ENCODE data around the gene MTHFSD. TPM values are rescaled to one million over a fixed set of nuclear protein-coding genes. Genes with fewer than 3 reads are reported as not detected.

Gene MTHFSD
- total RNA-seq, 1 experiment from 2014 or later = 4.7 TPM

- H4K91ac ChIP-seq (ENCODE audit: insufficient read length, low read depth, low read length) = no peak overlapping the region
- no peak overlapping the region for H3K18ac ChIP-seq (ENCODE audit: insufficient read length, low read depth, low read length)
- no peak overlapping the region for H3K56ac ChIP-seq (ENCODE audit: insufficient read length, low read depth, low read length)
- peaks cover 93% of the 10 kb centered on the region for H3K27me3 Mint-ChIP-seq (ENCODE audit: low read depth)
- peaks cover 87% of the 10 kb centered on the region for H3K27me3 ChIP-seq (ENCODE audit: insufficient read depth, low read length)
- peaks cover 35 to 45% of the 10 kb centered on the region in 2 experiments for H3K4me1 Mint-ChIP-seq
- H3K4me1 ChIP-seq (ENCODE audit: insufficient read depth, low read length) = peaks cover 11% of the 10 kb centered on the region; the same call in 1 of the 2 replicates
- DNase-seq = peak; percentile 31
- H3K27ac ChIP-seq (ENCODE audit: insufficient read length, low read depth, low read length) = no peak overlapping the region
- H3K23ac ChIP-seq (ENCODE audit: insufficient read length, low read depth, low read length) = no peak overlapping the region
- H3K36me3 Mint-ChIP-seq (ENCODE audit: insufficient read depth in 1 of 3, low read depth in 3 of 3) = no peaks in the 10 kb centered on the region; a peak in 1 of 7 replicates
- whole genome bisulfite sequencing (ENCODE audit: extremely low coverage, insufficient read length, low lambda C conversion rate) = no CpG with 5 or more reads among the region's 33 CpGs
- H3K14ac ChIP-seq (ENCODE audit: insufficient read depth, low read length) = no peak overlapping the region
- no peaks in the 10 kb centered on the region for H3K79me2 ChIP-seq (ENCODE audit: insufficient read depth, low read length)
- peaks cover 2 to 3% of the 10 kb centered on the region in 2 experiments; a peak in 2 of 5 replicates for H3K9me3 Mint-ChIP-seq
- no peak overlapping the region for H4K5ac ChIP-seq (ENCODE audit: insufficient read length, low read depth, low read length)
- no peak overlapping the region for H4K8ac ChIP-seq (replicated peaks; ENCODE audit: insufficient read length, low read depth, low read length)
- no peak overlapping the region for H2BK12ac ChIP-seq (ENCODE audit: insufficient read length, low read depth, low read length)
- H2AFZ ChIP-seq (ENCODE audit: low read length) = no peak overlapping the region
- H3K9ac ChIP-seq (ENCODE audit: extremely low read depth, insufficient read length, low read length) = no peak overlapping the region
- no peak for TF ChIP-seq CTCF (conservative IDR thresholded peaks at IDR 0.05)
- no peak overlapping the region for H2BK20ac ChIP-seq (ENCODE audit: low read depth, low read length, poor library complexity, severe bottlenecking)
- no peak overlapping the region for H2BK15ac ChIP-seq (ENCODE audit: low read depth, low read length)
- peaks cover 13% of the 10 kb centered on the region for H3K23me2 ChIP-seq (ENCODE audit: insufficient read length, low read depth, low read length, poor library complexity, severe bottlenecking)
- peak overlapping the region; percentile 25 to 63; a peak in 4 of 5 replicates for H3K4me3 Mint-ChIP-seq
- H3K27ac Mint-ChIP-seq = no peak overlapping the region
- no peak overlapping the region for H3T11ph ChIP-seq (ENCODE audit: low read length)
- H4K20me1 ChIP-seq (ENCODE audit: control insufficient read depth, insufficient read depth, insufficient read length) = no peaks in the 10 kb centered on the region
- no peak overlapping the region for H3K4ac ChIP-seq (ENCODE audit: low read depth, low read length)
- no peaks in the 10 kb centered on the region for H3K9me3 ChIP-seq (ENCODE audit: control insufficient read depth, low read depth, low read length)
- no peak overlapping the region for H2BK120ac ChIP-seq (ENCODE audit: low read depth, low read length, poor library complexity, severe bottlenecking)
- no peak overlapping the region for H2AK5ac ChIP-seq (ENCODE audit: insufficient read length, low read length)
- H3K79me1 ChIP-seq (ENCODE audit: insufficient read depth, low read depth, low read length, poor library complexity, severe bottlenecking) = no peaks in the 10 kb centered on the region
- no peak overlapping the region for H3K4me2 ChIP-seq (ENCODE audit: insufficient read depth, insufficient read length, low read length)
- no peak overlapping the region for H2BK5ac ChIP-seq (ENCODE audit: insufficient read length, low read length)
These were observed 13.9 kb upstream of the MTHFSD start for GRCh38 chr16:86568677-86569623.
